T-helper 1 cell treated with Interleukin-12 subunit alpha and Interleukin-12 subunit beta and Interleukin-4 antibody, amounts not matched to agents 30 ng/mL and 1 ng/mL, for 36 hours (primary cell): ENCODE results near the gene ELL2. TPM values are rescaled to one million over a fixed set of nuclear protein-coding genes. Genes with fewer than 3 reads are reported as not detected.

ENCODE experiments used
- intact Hi-C: fragments of 100-400 bp; cut with micrococcal nuclease; formaldehyde crosslinking; loops from one replicate; pipeline ENCODE4 v1.15.1; 2024
- total RNA-seq: library from RNA; stranded (reverse); gene quantifications from 2 replicates; pipeline ENCODE4 v1.2.3, GENCODE V29; 2022

ELL2 gene
- total RNA-seq, 1 donor from 2014 or later = 84.3 TPM

GRCh38 chr5:95887977-95888376 lies 73.7 kb downstream of the ELL2 start:
- intact Hi-C loops = no loop called here

GRCh38 chr5:95886340-95887044 lies 75.2 kb downstream of the ELL2 start:
- intact Hi-C loops = no loop called here

- intact Hi-C loops = no loop called here
Observed at GRCh38 chr5:95884511-95884910, 77.1 kb downstream of the ELL2 start.

- intact Hi-C loops = no loop called here
Observed at GRCh38 chr5:95884017-95884325, 77.7 kb downstream of the ELL2 start.

GRCh38 chr5:95883185-95884016 lies 78.2 kb downstream of the ELL2 start:
- intact Hi-C loops = no loop called here

- intact Hi-C loops = no loop called here
Observed at GRCh38 chr5:95881833-95882232, 79.8 kb downstream of the ELL2 start.

- intact Hi-C loops = no loop called here
Observed at GRCh38 chr5:95880081-95880926, 81.3 kb downstream of the ELL2 start.

GRCh38 chr5:95879661-95880060 lies 82.0 kb downstream of the ELL2 start:
- intact Hi-C loops = no loop called here

GRCh38 chr5:95878417-95879323 lies 83.0 kb downstream of the ELL2 start:
- intact Hi-C loops = no loop called here

GRCh38 chr5:95876782-95877181 lies 84.9 kb downstream of the ELL2 start:
- intact Hi-C loops = no loop called here

GRCh38 chr5:95874246-95874645 lies 87.4 kb downstream of the ELL2 start:
- intact Hi-C loops = no loop called here

- intact Hi-C loops = no loop called here
Observed at GRCh38 chr5:95873351-95873750, 88.3 kb downstream of the ELL2 start.

- intact Hi-C loops = no loop called here
Observed at GRCh38 chr5:95872346-95873268, 89.0 kb downstream of the ELL2 start.

GRCh38 chr5:95871146-95871806 lies 90.4 kb downstream of the ELL2 start:
- intact Hi-C loops = loop anchor here (2.0 kb wide), 3 partner anchors 58 to 1064 kb away; partner anchors contain the start of gene CAST

GRCh38 chr5:95870105-95870672 lies 91.5 kb downstream of the ELL2 start:
- intact Hi-C loops = loop anchor here (1.0 to 2.0 kb wide), 7 partner anchors 8 to 1065 kb away; partner anchors contain the start of gene CAST

- intact Hi-C loops = loop anchor here (2.0 to 5.0 kb wide), 5 partner anchors 47 to 1313 kb away; partner anchors contain the start of genes GLRX and RIOK2
Observed at GRCh38 chr5:95869173-95869855, 92.3 kb downstream of the ELL2 start.

GRCh38 chr5:95868136-95868535 lies 93.5 kb downstream of the ELL2 start:
- intact Hi-C loops = loop anchor here (2.0 to 5.0 kb wide), 5 partner anchors 45 to 1315 kb away; partner anchors contain the start of genes GLRX and RIOK2
